Fibroblast of mammary gland (primary cell): ENCODE measurements around the gene PAX3.

Source experiments
- DNase-seq: peaks from one replicate; pipeline ENCODE4 v3.0.0-alpha.2; 2010; ENCODE audit warnings: low read depth
- H3K4me3 ChIP-seq: 2 replicates; pipeline ENCODE4 v1.5.1; 2011; ENCODE audit warnings: low read depth, mild to moderate bottlenecking, low read length, moderate library complexity; ENCODE audit not compliant: control insufficient read depth
- CTCF ChIP-seq: conservative IDR thresholded peaks from 2 replicates; pipeline ENCODE4 v1.5.1; 2011; ENCODE audit warnings: low read depth, low read length, inconsistent platforms; ENCODE audit not compliant: control insufficient read depth, insufficient read depth

PAX3 gene

GRCh38 chr2:222203041-222203440 is 95.8 kb downstream of the PAX3 start:
- DNase-seq, result no peak
- TF ChIP-seq CTCF, result no peak

GRCh38 chr2:222196159-222196558 is 102.6 kb downstream of the PAX3 start:
- H3K4me3 ChIP-seq, result no peak overlapping the region
- DNase-seq, result no peak
- no peak for TF ChIP-seq CTCF

More at GRCh38 chr2:222203041-222203440, 95.8 kb downstream of the PAX3 start:
- H3K4me3 ChIP-seq, result no peak overlapping the region

GRCh38 chr2:222194669-222195068 is 104.1 kb downstream of the PAX3 start:
- no peak overlapping the region for H3K4me3 ChIP-seq
- TF ChIP-seq CTCF, result no peak
- DNase-seq, result no peak

GRCh38 chr2:222193328-222193983 is 105.3 kb downstream of the PAX3 start:
- no peak for TF ChIP-seq CTCF
- DNase-seq, result no peak
- H3K4me3 ChIP-seq, result no peak overlapping the region

GRCh38 chr2:222180619-222181018 is 118.2 kb downstream of the PAX3 start:
- TF ChIP-seq CTCF, result no peak
- no peak overlapping the region for H3K4me3 ChIP-seq
- DNase-seq, result peak; percentile 2

GRCh38 chr2:222179592-222179991 is 119.2 kb downstream of the PAX3 start:
- DNase-seq, result no peak
- no peak overlapping the region for H3K4me3 ChIP-seq
- TF ChIP-seq CTCF, result no peak

- no peak for TF ChIP-seq CTCF
- H3K4me3 ChIP-seq, result no peak overlapping the region
- DNase-seq, result no peak
Measured at GRCh38 chr2:222178450-222178849, 120.3 kb downstream of the PAX3 start.
